ENCODE results near the gene CYSTM1. TPM values are rescaled to one million over a fixed set of nuclear protein-coding genes. Genes with fewer than 3 reads are reported as not detected.
"Not testable (repeated sequence)": the region's sequence is repeated elsewhere in the genome, so short reads cannot be mapped to it uniquely, and the experiment has no call there.

The CYSTM1 gene
- polyA plus RNA-seq, 3 donors from 2014 or later: 3.9 to 11.0 (median 7.1) TPM

DNA sequence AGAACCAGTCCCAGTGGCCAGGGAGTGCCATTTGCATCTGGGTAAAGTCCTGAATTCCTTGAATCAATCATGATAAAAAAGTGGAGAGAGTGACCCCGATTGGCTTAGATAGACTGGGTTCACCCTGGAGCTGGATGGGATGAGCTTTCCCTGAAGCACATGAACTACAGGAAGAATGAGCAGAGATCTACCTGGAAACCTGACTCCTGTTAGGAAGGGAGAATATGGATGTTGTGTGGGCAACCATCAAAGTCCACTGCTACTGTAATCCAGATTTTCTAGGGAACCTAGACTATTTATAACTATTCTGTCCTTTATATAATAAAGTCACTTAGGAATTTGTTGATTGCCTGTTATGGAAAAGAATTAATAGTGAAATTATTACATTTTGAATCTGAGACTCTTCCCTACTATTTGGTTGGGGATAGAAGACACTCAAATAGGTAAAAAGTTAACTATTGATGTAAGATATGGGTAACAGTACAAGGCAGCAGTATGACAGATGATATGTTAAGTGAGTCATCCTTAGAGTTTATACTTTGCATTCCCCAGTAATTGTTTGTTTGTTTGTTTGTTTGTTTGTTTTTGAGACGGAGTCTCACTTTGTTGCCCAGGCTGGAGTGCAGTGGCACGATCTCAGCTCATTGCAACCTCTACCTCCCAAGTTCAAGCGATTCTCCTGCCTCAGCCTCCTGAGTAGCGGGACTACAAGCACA, 17.9 kb downstream of the CYSTM1 start:
- H3K27ac Mint-ChIP-seq: no peak overlapping the region
- H3K4me3 Mint-ChIP-seq: no peak overlapping the region
- H3K9me3 Mint-ChIP-seq: no peaks in the 10 kb centered on the region
- H3K27me3 Mint-ChIP-seq (ENCODE audit: low read depth in 3 of 3): no peaks in the 10 kb centered on the region
- H3K36me3 Mint-ChIP-seq: no peaks in the 10 kb centered on the region
- peaks cover 5 to 14% of the 10 kb centered on the region in 2 donors for H3K4me1 Mint-ChIP-seq
- no peak for DNase-seq

GRCh38 chr5:140194662-140195061, 19.7 kb downstream of the CYSTM1 start:
- H3K27me3 Mint-ChIP-seq (ENCODE audit: low read depth in 3 of 3): peaks cover 0 to 4% (median 0%) of the 10 kb centered on the region in 3 donors
- no peaks in the 10 kb centered on the region for H3K9me3 Mint-ChIP-seq
- H3K27ac Mint-ChIP-seq: no peak overlapping the region
- H3K4me1 Mint-ChIP-seq: peaks cover 5 to 14% of the 10 kb centered on the region in 2 donors
- no peak for DNase-seq
- H3K4me3 Mint-ChIP-seq: no peak overlapping the region
- H3K36me3 Mint-ChIP-seq: no peaks in the 10 kb centered on the region

- Mint-ChIP-seq H3K27ac (no peak overlapping the region), H3K4me1 (peaks cover 5 to 14% of the 10 kb centered on the region in 2 donors), H3K4me3 (no peak overlapping the region), H3K27me3 (ENCODE audit: low read depth in 3 of 3) (peaks cover 0 to 6% (median 6%) of the 10 kb centered on the region in 3 donors), H3K36me3 (no peaks in the 10 kb centered on the region), H3K9me3 (no peaks in the 10 kb centered on the region)
- DNase-seq: no peak
Measured at GRCh38 chr5:140196115-140196814, 21.3 kb downstream of the CYSTM1 start.

DNA sequence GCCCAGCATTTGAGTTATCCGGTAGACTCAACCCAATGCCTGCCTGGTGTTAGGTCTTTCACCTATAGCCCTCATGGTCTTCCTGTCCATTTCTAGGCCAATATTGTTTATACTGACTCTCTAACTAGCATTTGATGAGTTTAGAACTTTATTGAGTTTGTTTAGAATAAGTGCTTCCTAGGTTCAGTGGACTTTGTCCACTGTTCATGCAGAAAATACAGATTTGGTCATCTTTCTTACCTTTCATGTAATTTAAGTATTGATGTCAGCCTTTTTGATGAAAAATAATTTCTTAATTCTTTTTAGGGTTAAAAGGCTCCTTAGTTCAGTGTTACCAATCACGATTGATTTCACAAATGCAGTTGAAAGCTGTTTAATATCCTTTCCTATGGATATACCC, 22.0 kb downstream of the CYSTM1 start:
- peaks cover 0 to 6% (median 6%) of the 10 kb centered on the region in 3 donors for H3K27me3 Mint-ChIP-seq (ENCODE audit: low read depth in 3 of 3)
- H3K9me3 Mint-ChIP-seq: no peaks in the 10 kb centered on the region
- peaks cover 5 to 14% of the 10 kb centered on the region in 2 donors for H3K4me1 Mint-ChIP-seq
- no peaks in the 10 kb centered on the region for H3K36me3 Mint-ChIP-seq
- H3K4me3 Mint-ChIP-seq: no peak overlapping the region
- DNase-seq: no peak
- no peak overlapping the region for H3K27ac Mint-ChIP-seq

DNA sequence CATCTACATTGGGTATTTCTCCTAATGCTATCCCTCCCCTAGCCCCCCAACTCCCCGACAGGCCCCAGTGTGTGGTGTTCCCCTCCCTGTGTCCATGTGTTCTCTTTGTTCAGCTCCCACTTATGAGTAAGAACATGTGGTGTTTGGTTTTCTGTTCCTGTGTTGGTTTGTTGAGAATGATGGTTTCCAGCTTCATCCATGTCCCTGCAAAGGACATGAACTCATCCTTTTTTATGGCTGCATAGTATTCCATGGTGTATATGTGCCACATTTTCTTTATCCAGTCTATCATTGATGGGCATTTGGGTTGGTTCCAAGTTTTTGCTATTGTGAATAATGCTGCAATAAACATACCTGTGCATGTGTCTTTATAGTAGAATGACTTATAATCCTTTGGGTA, 23.9 kb downstream of the CYSTM1 start:
- not testable (repeated sequence) for H3K27ac Mint-ChIP-seq; H3K36me3 Mint-ChIP-seq; H3K27me3 Mint-ChIP-seq (ENCODE audit: low read depth in 3 of 3); DNase-seq; H3K9me3 Mint-ChIP-seq; H3K4me3 Mint-ChIP-seq
- H3K4me1 Mint-ChIP-seq: peaks cover 5 to 13% of the 10 kb centered on the region in 2 donors

DNA sequence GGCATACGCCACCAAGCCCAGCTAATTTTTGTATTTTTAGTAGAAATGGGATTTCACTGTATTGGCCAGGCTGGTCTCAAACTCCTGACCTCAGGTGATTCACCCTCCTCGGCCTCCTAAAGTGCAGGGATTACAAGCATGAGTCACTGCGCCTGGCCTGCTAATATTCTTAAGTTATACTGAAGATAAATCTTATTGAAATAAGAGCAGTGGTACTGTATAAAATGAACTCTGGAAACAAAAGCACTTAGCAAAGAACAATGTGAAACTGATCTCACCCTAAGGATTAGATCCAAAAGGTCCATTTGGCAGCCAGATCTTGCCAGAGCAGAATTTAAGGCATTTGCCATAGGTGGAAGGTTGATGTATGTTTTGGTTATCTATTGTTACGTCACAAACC, 27.1 kb downstream of the CYSTM1 start:
- no peak for DNase-seq
- Mint-ChIP-seq H3K4me3 (no peak overlapping the region), H3K27ac (no peak overlapping the region), H3K27me3 (ENCODE audit: low read depth in 3 of 3) (peaks cover 3 to 6% (median 6%) of the 10 kb centered on the region in 3 donors), H3K36me3 (no peaks in the 10 kb centered on the region), H3K4me1 (no peaks in the 10 kb centered on the region), H3K9me3 (no peaks in the 10 kb centered on the region)

DNA sequence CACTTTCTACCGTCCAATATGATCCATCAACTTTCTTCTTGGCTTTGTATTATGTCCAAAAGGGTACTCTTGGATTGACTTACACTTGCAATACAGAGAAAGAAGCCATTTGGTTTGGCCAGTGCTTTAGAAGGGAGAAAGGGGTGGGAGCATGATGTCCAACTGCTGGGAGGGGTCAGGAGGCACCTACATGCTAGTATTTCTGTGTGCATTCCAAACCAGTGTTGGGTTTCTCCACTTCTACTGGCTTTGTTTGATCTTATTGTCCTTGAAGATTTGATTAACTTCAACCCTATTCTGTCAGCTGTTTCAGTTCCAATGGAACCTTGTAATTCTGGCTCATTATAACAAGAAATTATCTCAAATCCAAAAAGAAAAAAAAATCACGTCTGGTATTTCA, 27.6 kb downstream of the CYSTM1 start:
- Mint-ChIP-seq H3K36me3 (no peaks in the 10 kb centered on the region), H3K4me1 (no peaks in the 10 kb centered on the region), H3K4me3 (no peak overlapping the region), H3K27me3 (ENCODE audit: low read depth in 3 of 3) (peaks cover 3 to 6% (median 6%) of the 10 kb centered on the region in 3 donors), H3K27ac (no peak overlapping the region), H3K9me3 (no peaks in the 10 kb centered on the region)
- no peak for DNase-seq

DNA sequence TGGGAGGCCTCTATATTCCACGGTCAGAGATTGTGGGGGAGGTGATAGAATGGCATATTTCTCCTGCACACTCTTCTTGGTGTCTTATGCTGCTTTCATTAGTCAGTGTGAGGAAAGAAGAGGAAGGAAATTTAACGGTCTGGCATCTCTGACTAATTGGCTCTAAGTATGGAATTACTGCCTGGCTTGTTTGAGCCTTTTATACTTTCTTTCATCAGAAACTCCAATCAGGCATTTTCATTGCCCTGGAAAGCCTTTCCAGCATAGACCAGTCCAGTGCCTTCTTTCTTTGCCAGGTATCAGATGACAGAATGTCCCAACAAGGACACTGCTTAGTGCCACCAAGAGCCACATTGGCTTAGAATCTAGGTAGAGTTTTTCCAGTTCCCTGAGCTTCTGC, 30.2 kb downstream of the CYSTM1 start:
- no peak overlapping the region for H3K4me3 Mint-ChIP-seq
- H3K27me3 Mint-ChIP-seq (ENCODE audit: low read depth in 3 of 3): peaks cover 0 to 3% (median 3%) of the 10 kb centered on the region in 3 donors
- no peaks in the 10 kb centered on the region for H3K36me3 Mint-ChIP-seq
- H3K27ac Mint-ChIP-seq: no peak overlapping the region
- H3K9me3 Mint-ChIP-seq: no peaks in the 10 kb centered on the region
- no peak for DNase-seq
- H3K4me1 Mint-ChIP-seq: no peaks in the 10 kb centered on the region

DNA sequence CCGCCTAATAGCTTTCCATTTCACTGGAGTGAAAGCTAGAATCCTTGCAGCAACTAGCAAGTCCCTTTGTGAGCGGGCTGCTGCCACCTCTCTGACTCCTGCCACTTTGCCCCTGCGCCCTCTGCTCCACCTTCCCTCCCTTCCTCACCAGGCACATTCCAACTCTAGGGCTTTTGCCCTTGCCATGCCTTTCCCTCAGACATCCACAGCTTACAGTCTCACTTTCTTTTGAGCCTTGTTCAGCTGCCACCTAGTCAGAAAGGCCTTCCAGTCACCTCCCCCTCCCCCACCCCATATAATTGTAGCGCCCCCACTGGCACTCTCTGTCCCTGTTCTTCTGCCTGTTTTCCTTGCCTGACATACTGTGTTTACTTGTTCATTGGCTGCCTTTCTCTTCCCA, 31.0 kb downstream of the CYSTM1 start:
- DNase-seq: no peak
- no peak overlapping the region for H3K4me3 Mint-ChIP-seq
- H3K9me3 Mint-ChIP-seq: no peaks in the 10 kb centered on the region
- H3K4me1 Mint-ChIP-seq: no peaks in the 10 kb centered on the region
- H3K36me3 Mint-ChIP-seq: no peaks in the 10 kb centered on the region
- peaks cover 0 to 3% (median 3%) of the 10 kb centered on the region in 3 donors for H3K27me3 Mint-ChIP-seq (ENCODE audit: low read depth in 3 of 3)
- H3K27ac Mint-ChIP-seq: no peak overlapping the region

DNA sequence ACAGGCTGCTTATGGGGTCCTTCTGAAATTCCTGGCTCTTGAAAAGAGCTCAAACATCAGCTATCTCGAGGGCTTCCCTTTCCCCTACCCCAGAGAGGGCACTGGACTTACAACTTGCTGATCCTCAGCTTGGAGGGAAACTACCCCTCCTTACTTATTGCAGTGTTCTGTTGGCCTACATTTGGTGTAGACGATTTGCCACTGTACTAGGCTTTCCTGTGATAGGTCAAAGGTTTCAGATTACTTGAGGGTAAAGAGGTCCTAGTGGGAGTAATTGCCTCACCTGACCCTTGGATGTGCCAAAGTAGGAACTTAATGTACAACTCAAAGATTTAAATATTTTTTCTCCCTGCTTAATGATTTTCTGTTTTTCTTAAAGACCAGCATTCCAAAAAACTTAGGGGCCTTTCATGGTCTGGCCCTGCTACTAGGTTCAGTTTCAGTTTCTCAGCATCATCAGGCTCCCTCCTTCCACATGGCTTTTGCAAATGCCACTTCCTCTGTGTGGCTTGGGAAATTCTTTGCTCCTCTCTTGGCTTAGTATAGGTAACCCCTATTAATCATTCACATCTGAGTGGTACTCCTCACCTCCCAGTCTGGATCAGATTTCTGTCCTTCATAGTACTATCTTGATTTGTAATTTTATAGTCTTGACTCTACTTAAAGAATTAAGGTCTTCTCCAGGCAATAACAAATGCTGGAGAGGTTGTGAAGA, 32.4 kb downstream of the CYSTM1 start:
- H3K27ac Mint-ChIP-seq: peak overlapping the region in 1 of 6 donors; percentile 22

GRCh38 chr5:140208065-140208464, 33.1 kb downstream of the CYSTM1 start:
- Mint-ChIP-seq H3K27me3 (ENCODE audit: low read depth in 3 of 3) (peaks cover 0 to 3% (median 0%) of the 10 kb centered on the region in 3 donors), H3K27ac (no peak overlapping the region), H3K4me1 (no peaks in the 10 kb centered on the region), H3K4me3 (no peak overlapping the region), H3K36me3 (no peaks in the 10 kb centered on the region), H3K9me3 (no peaks in the 10 kb centered on the region)
- no peak for DNase-seq

More for the DNA sequence above, 32.4 kb downstream of the CYSTM1 start:
- Mint-ChIP-seq H3K4me3 (no peak overlapping the region), H3K4me1 (no peaks in the 10 kb centered on the region), H3K27me3 (ENCODE audit: low read depth in 3 of 3) (peaks cover 0 to 3% (median 0%) of the 10 kb centered on the region in 3 donors), H3K36me3 (no peaks in the 10 kb centered on the region), H3K9me3 (no peaks in the 10 kb centered on the region)
- no peak for DNase-seq

GRCh38 chr5:140213370-140213983, 38.5 kb downstream of the CYSTM1 start:
- H3K27me3 Mint-ChIP-seq (ENCODE audit: low read depth in 3 of 3): peaks cover 0 to 2% (median 0%) of the 10 kb centered on the region in 3 donors
- H3K4me3 Mint-ChIP-seq: no peak overlapping the region
- no peak overlapping the region for H3K27ac Mint-ChIP-seq
- peaks cover 10 to 20% of the 10 kb centered on the region in 2 donors for H3K4me1 Mint-ChIP-seq
- H3K9me3 Mint-ChIP-seq: no peaks in the 10 kb centered on the region
- no peaks in the 10 kb centered on the region for H3K36me3 Mint-ChIP-seq
- no peak for DNase-seq

DNA sequence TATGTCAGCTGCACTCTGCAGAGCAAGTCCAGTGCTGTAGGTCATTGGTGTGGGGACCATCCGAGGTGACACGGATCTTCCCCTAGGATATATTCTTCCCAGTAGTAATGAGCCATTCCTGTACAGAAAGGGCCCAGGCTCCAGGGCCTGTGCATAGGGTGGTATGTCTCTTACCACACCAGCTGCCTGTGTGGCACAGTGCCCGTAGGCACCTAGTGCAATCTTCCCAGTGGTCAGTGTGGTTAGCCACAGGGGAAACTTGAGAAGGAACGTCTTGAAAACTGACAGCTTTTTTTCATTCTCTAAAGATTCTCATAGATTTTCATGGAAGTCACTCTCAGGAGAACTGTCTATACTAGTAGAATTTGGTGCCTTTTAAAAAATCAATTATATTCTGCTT, 39.8 kb downstream of the CYSTM1 start:
- Mint-ChIP-seq H3K27me3 (ENCODE audit: low read depth in 3 of 3) (peaks cover 0 to 2% (median 0%) of the 10 kb centered on the region in 3 donors), H3K4me3 (peak overlapping the region in 1 of 5 donors; percentile 8), H3K36me3 (no peaks in the 10 kb centered on the region), H3K27ac (no peak overlapping the region), H3K4me1 (peaks cover 10 to 20% of the 10 kb centered on the region in 2 donors), H3K9me3 (no peaks in the 10 kb centered on the region)
- DNase-seq: peak; percentile 18 to 21 (median 21)

DNA sequence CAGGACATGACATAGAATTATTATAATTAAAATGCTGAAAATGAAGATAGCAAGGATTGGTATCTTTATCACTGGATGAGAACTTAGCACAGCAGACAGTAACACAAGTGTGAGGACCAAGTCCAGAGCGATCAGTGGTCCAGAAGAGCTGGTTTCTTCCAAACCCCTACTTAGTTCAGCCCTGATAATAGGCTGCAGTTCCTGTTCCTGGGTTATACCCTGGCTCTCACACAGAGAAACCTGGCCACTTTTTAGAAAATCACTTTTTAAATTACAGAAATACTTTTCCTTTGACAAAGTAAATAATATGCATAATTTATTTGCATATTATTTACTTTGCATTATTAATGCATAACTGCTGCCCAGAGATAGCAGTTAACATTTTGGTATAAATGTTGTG, 40.3 kb downstream of the CYSTM1 start:
- Mint-ChIP-seq H3K27me3 (ENCODE audit: low read depth in 3 of 3) (peaks cover 0 to 2% (median 0%) of the 10 kb centered on the region in 3 donors), H3K4me3 (peak overlapping the region in 1 of 5 donors; percentile 8), H3K4me1 (peaks cover 10 to 20% of the 10 kb centered on the region in 2 donors), H3K36me3 (no peaks in the 10 kb centered on the region), H3K27ac (no peak overlapping the region), H3K9me3 (no peaks in the 10 kb centered on the region)
- DNase-seq: no peak
